ENCODE data around the gene NLGN1. TPM values are rescaled to one million over a fixed set of nuclear protein-coding genes. Genes with fewer than 3 reads are reported as not detected.

Gene NLGN1
- total and polyA plus RNA-seq, 12 donors: 0.88 to 19.9 (median 12.6) TPM

GRCh38 chr3:173639098-173639497 is 241.6 kb downstream of the NLGN1 start:
- H3K36me3 ChIP-seq: no peaks in the 10 kb centered on the region
- peak in 2 of 8 donors; percentile 46 to 55 for ATAC-seq
- H3K27me3 ChIP-seq: no peaks in the 10 kb centered on the region
- H3K27ac ChIP-seq: no peak overlapping the region
- no peak for DNase-seq
- H3K4me3 ChIP-seq: no peak overlapping the region
- WGBS, 2 donors: 56 to 63% methylated on average over 2 of the region's 2 CpGs
- TF ChIP-seq CTCF (IDR thresholded peaks at IDR 0.05): no peak
- intact Hi-C loops (cut with DNase I): no loop called here
- no peaks in the 10 kb centered on the region for H3K4me1 ChIP-seq
- H3K9me3 ChIP-seq: no peaks in the 10 kb centered on the region

- intact Hi-C loops (cut with DNase I): no loop called here
- Histone ChIP-seq H3K4me3 (no peak overlapping the region), H3K36me3 (no peaks in the 10 kb centered on the region), H3K9me3 (no peaks in the 10 kb centered on the region), H3K27me3 (no peaks in the 10 kb centered on the region), H3K27ac (no peak overlapping the region), H3K4me1 (no peaks in the 10 kb centered on the region)
- DNase-seq (no peak), ATAC-seq (no peak)
- WGBS, 2 donors: 95 to 96% methylated on average over 1 of the region's 1 CpG
- TF ChIP-seq CTCF (IDR thresholded peaks at IDR 0.05): no peak
These were observed 244.2 kb downstream of the NLGN1 start for GRCh38 chr3:173641696-173642095.

GRCh38 chr3:173644086-173645082 is 246.8 kb downstream of the NLGN1 start:
- 95 to 96% methylated on average over 13 of the region's 13 CpGs for WGBS, 2 donors

GRCh38 chr3:173650596-173650995 is 253.1 kb downstream of the NLGN1 start:
- TF ChIP-seq CTCF (IDR thresholded peaks at IDR 0.05): no peak
- WGBS, 2 donors: 74 to 83% methylated on average over 1 of the region's 1 CpG
- Histone ChIP-seq H3K36me3 (no peaks in the 10 kb centered on the region), H3K9me3 (peaks cover 0 to 5% (median 0%) of the 10 kb centered on the region in 11 donors), H3K4me3 (no peak overlapping the region), H3K4me1 (no peaks in the 10 kb centered on the region), H3K27me3 (no peaks in the 10 kb centered on the region), H3K27ac (no peak overlapping the region)
- DNase-seq: no peak
- intact Hi-C loops (cut with DNase I): no loop called here
- ATAC-seq: no peak

More at GRCh38 chr3:173644086-173645082, 246.8 kb downstream of the NLGN1 start:
- Histone ChIP-seq H3K9me3 (no peaks in the 10 kb centered on the region), H3K4me3 (no peak overlapping the region), H3K27me3 (no peaks in the 10 kb centered on the region), H3K27ac (no peak overlapping the region), H3K36me3 (no peaks in the 10 kb centered on the region), H3K4me1 (no peaks in the 10 kb centered on the region)
- TF ChIP-seq CTCF (IDR thresholded peaks at IDR 0.05): no peak
- intact Hi-C loops (cut with DNase I): no loop called here
- ATAC-seq (peak in 3 of 8 donors; percentile 13 to 64 (median 14)), DNase-seq (no peak)

Measured in heart right ventricle (tissue), 16 donors.